ENCODE results near the gene PRKX.
"Not testable (repeated sequence)": the region's sequence is repeated elsewhere in the genome, so short reads cannot be mapped to it uniquely, and the experiment has no call there.

PRKX gene

DNA sequence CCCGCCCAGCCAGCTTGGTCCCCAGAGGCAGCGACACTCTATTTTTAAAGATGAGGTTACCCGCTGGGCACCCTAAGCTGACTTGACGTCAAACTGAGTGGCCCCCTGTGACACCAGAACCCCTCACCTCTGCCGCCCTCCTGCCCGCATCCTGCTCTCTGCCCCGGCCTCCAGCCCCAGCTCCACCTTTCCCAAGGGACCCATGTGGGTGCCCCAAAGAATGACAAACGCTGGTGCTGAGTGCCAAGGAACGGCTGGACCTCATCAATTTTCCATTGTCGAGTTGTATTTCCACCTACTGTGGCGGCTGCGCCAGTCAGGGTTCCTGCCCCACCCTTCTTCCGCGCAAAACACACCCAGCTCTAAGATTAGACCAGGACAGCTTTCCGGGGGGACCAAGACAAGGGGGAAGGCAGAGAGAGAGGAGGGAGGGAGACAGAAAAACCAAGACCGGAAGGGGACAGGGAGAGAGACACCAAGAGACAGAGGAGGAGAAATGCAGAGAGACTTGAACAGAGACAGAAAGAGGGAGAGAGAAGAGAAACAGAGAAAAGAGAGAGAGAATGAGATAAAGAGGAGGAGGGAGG is 2.0 kb downstream of the PRKX start:
- no peak for DNase-seq (ENCODE audit: low read depth)

GRCh38 chrX:3707673-3708274 is 5.7 kb downstream of the PRKX start:
- not testable (repeated sequence) for DNase-seq (ENCODE audit: low read depth)

GRCh38 chrX:3706481-3706880 is 7.0 kb downstream of the PRKX start:
- no peak for DNase-seq (ENCODE audit: low read depth)

DNA sequence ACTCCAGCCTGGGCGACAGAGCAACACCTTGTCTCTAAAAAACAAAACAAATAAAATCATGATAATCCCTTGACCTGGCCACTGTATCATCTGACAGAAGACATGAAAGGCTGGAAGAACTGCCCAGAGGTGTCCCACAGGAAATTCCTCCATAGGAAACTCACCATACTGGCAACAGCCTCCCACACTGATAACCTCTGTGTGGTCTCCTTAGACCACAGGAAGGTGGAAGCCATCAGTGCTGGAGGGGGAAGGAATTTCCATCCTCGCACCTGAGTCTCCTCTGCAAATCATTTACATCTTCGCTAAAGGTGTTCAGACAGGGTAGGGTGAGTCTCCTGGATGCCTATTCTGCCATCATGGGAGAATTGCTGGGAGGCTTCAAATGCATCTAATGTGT is 10.2 kb downstream of the PRKX start:
- not testable (repeated sequence) for DNase-seq (ENCODE audit: low read depth)

DNA sequence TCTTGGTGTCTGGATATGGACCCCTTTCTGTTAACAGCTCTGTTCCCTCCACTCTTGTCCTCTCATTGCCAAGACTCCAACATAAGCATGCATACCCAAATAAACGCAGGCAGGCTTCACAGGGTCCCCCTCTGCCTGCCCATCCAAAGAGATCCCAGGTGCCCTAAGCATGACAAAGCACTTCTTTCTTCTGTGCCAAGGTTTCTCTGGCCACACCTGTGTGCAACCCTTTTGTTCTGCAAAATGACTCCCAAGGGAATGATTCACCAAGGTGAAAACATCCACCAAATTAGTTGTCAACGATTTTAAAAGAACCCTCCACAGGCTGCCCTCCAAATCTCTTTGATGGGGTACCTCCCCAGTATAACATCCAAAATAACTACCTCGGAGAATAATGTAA is 11.4 kb downstream of the PRKX start:
- not testable (repeated sequence) for DNase-seq (ENCODE audit: low read depth)

- not testable (repeated sequence) for DNase-seq (ENCODE audit: low read depth)
These were observed 12.0 kb downstream of the PRKX start for GRCh38 chrX:3701445-3701928.

GRCh38 chrX:3699821-3700381 is 13.5 kb downstream of the PRKX start:
- no peak for DNase-seq (ENCODE audit: low read depth)

GRCh38 chrX:3697701-3698279 is 15.7 kb downstream of the PRKX start:
- DNase-seq (ENCODE audit: low read depth) = no peak

DNA sequence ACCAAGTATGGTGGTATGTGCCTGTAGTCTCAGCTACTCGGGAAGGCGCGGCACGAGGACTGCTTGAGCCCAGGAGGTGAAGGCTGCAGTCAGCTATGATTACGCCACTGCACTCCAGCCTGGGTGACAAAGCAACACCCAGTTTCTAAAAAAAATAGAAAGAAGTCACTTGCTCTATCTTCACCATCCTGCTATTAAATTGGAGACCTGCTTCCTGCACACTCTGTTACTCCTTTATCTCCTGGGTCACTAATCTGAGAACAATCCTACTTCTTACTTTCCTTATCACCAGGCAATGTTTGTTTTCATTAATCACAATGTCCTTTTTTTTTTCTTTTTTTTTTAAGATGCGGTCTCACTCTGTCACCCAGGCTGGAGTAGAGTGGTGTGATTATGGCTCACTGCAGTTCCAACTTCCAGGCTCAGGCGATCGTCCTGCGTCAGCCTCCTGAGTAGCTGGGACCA is 16.2 kb downstream of the PRKX start:
- DNase-seq (ENCODE audit: low read depth) = no peak

GRCh38 chrX:3695536-3695935 is 17.9 kb downstream of the PRKX start:
- no peak for DNase-seq (ENCODE audit: low read depth)

DNA sequence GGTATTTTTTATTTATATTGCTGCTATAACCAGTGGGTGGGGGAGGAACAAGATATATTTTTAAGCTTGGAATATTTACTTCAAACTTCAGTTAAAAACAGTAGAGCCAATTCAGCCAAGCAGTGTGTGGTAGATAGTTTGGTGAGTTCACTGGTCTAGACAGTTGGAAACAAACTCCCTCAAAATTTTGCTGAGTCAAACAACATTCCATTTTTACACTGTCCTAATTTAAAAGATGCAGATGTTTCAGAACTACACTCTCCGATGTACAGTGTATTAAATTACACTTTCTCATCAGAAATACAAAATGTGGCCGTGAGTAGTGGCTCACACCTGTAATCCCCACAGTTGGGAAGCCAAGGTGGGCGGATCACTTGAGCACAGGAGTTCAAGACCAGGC is 23.3 kb downstream of the PRKX start:
- DNase-seq (ENCODE audit: low read depth) = no peak

DNA sequence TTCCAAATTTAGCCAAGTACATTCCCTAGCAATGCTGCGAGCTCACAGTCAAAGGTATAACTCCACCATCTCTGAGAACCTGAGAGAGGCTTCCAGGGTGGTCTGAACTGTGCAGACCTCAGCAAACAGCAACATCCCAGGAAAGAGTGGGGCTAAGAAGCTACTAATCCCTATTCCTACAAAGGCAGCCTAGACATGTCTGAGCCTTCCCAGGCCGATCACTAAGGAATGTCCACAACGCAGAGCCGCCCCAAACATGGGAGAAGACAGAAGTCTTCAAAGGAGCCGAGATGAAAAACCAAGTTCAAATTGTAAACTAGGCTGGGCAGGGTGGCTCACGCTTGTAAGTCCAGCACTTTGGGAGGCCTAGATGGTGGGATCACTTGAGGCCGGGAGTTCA is 30.2 kb downstream of the PRKX start:
- not testable (repeated sequence) for DNase-seq (ENCODE audit: low read depth)

DNA sequence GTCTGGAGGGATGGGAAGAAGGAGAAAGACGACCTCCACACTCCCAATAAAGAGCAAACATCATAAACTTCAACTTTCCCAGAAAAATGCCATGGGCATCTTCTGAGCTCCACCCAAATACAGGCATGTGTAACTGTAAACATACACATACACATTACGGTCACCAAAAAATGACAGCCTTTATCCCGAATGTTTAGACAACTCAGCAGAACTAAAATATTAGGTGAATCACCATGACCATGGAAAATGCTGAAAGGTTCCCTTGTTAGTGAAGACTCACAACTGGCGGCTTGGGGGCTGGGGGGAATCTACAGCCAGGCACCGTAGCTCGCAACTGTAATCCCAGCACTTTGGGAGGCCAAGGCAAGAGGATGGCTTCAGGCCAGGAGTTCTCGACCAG is 33.0 kb downstream of the PRKX start:
- no peak for DNase-seq (ENCODE audit: low read depth)

GRCh38 chrX:3679669-3680068 is 33.8 kb downstream of the PRKX start:
- DNase-seq (ENCODE audit: low read depth) = no peak

- DNase-seq (ENCODE audit: low read depth) = no peak
These were observed 35.1 kb downstream of the PRKX start for GRCh38 chrX:3678328-3678727.

GRCh38 chrX:3674881-3675280 is 38.6 kb downstream of the PRKX start:
- DNase-seq (ENCODE audit: low read depth) = no peak

GRCh38 chrX:3669841-3670475 is 43.5 kb downstream of the PRKX start:
- no peak for DNase-seq (ENCODE audit: low read depth)

GRCh38 chrX:3666975-3667374 is 46.5 kb downstream of the PRKX start:
- no peak for DNase-seq (ENCODE audit: low read depth)

DNA sequence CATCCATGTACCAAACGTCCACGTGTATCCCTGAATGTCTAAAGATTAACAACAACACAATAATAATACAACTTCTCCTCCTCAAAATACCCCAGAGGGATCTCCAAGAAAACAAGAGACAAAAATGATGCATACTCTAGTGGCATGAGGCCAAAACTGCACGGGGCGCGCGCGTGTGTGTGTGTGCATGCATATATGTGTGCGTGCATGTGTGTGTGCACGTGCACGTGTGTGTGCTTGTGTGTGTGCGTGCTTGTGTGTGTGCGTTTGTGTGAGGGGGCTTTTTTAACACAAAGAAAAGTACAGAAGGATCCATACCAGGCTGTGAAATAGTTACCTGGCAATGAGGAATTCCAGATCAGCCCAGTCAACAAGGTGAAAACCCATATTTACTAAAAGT is 48.5 kb downstream of the PRKX start:
- DNase-seq (ENCODE audit: low read depth) = no peak

- not testable (repeated sequence) for DNase-seq (ENCODE audit: low read depth)
These were observed 49.7 kb downstream of the PRKX start for GRCh38 chrX:3663576-3664250.

GRCh38 chrX:3659761-3660160 is 53.7 kb downstream of the PRKX start:
- DNase-seq (ENCODE audit: low read depth) = peak; percentile 8

GRCh38 chrX:3655181-3655580 is 58.3 kb downstream of the PRKX start:
- no peak for DNase-seq (ENCODE audit: low read depth)

Measured in GM04504 (cell line).